ENCODE data around the gene PIEZO1. TPM values are rescaled to one million over a fixed set of nuclear protein-coding genes. Genes with fewer than 3 reads are reported as not detected.
A peak's percentile ranks its signal among the peaks of the same experiment; 100 is the strongest.

PIEZO1 gene
- total and polyA plus RNA-seq, 9 of the 15 experiments (the other 6 are each of a cell fraction or from before 2014, with no cell fraction given), result 3.6 to 432 (median 131) TPM

DNA sequence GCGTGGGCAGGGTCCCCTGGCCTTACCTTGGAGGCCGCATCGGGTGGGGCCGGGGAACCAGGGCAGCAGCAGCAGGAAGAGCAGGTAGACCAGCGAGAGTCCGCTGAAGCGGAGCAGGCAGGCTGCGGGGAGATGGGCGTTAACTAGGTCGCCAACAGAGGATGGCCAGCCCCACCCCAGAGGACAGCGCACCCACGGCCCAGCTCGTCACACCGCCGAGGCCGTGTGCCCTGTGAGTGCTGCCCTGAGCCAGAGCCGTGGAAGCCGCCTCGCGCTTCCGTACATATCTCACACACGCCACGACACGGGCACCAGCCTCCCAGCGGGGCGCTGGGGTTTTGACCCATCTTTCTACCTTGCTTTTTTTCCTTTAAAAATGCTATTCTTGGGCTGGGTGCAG lies 35.7 kb downstream of the PIEZO1 start (continued):
- TF ChIP-seq, protein P1, sequence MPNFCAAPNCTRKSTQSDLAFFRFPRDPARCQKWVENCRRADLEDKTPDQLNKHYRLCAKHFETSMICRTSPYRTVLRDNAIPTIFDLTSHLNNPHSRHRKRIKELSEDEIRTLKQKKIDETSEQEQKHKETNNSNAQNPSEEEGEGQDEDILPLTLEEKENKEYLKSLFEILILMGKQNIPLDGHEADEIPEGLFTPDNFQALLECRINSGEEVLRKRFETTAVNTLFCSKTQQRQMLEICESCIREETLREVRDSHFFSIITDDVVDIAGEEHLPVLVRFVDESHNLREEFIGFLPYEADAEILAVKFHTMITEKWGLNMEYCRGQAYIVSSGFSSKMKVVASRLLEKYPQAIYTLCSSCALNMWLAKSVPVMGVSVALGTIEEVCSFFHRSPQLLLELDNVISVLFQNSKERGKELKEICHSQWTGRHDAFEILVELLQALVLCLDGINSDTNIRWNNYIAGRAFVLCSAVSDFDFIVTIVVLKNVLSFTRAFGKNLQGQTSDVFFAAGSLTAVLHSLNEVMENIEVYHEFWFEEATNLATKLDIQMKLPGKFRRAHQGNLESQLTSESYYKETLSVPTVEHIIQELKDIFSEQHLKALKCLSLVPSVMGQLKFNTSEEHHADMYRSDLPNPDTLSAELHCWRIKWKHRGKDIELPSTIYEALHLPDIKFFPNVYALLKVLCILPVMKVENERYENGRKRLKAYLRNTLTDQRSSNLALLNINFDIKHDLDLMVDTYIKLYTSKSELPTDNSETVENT (CRISPR knock-in tag; IDR thresholded peaks at IDR 0.05), result no peak
- TF ChIP-seq POLR2G (IDR thresholded peaks at IDR 0.05; ENCODE audit: low read depth, low read length) (peak; percentile 58; the same call in 1 of the 2 replicates), SIN3B (IDR thresholded peaks at IDR 0.05; ENCODE audit: low read depth) (no peak), ZNF766 (CRISPR knock-in tag; conservative IDR thresholded peaks at IDR 0.05) (no peak), MTA1 (IDR thresholded peaks at IDR 0.05; ENCODE audit: borderline replicate concordance) (no peak), ZKSCAN8 (CRISPR knock-in tag; IDR thresholded peaks at IDR 0.05) (no peak), FOXK2 (conservative IDR thresholded peaks at IDR 0.05 in 1 of 2, IDR thresholded peaks at IDR 0.05 in 1 of 2; ENCODE audit: low read depth in 2 of 2) (no peak), NFE2L1 (tag; IDR thresholded peaks at IDR 0.05; ENCODE audit: borderline replicate concordance, low read depth) (no peak), CEBPG (CRISPR knock-in tag; IDR thresholded peaks at IDR 0.05) (no peak), CEBPG (tag; conservative IDR thresholded peaks at IDR 0.05 in 1 of 2, IDR thresholded peaks at IDR 0.05 in 1 of 2) (no peak), MEF2D (tag; conservative IDR thresholded peaks at IDR 0.05; ENCODE audit: low read depth) (no peak), KDM4B (IDR thresholded peaks at IDR 0.05; ENCODE audit: borderline replicate concordance in 2 of 2, low read depth in 1 of 2) (no peak), KLF16 (IDR thresholded peaks at IDR 0.05) (no peak), RUNX1 (IDR thresholded peaks at IDR 0.05; ENCODE audit: low read depth) (no peak), ZNF445 (CRISPR knock-in tag; IDR thresholded peaks at IDR 0.05; ENCODE audit: low read depth) (no peak), CBFA2T2 (conservative IDR thresholded peaks at IDR 0.05) (no peak), FIP1L1 (IDR thresholded peaks at IDR 0.05; ENCODE audit: low read depth, low read length, poor library complexity, severe bottlenecking) (peak; percentile 28), DPF2 (IDR thresholded peaks at IDR 0.05) (no peak), KAT8 (IDR thresholded peaks at IDR 0.05; ENCODE audit: low read depth) (no peak)
- TF ChIP-seq, protein P2, sequence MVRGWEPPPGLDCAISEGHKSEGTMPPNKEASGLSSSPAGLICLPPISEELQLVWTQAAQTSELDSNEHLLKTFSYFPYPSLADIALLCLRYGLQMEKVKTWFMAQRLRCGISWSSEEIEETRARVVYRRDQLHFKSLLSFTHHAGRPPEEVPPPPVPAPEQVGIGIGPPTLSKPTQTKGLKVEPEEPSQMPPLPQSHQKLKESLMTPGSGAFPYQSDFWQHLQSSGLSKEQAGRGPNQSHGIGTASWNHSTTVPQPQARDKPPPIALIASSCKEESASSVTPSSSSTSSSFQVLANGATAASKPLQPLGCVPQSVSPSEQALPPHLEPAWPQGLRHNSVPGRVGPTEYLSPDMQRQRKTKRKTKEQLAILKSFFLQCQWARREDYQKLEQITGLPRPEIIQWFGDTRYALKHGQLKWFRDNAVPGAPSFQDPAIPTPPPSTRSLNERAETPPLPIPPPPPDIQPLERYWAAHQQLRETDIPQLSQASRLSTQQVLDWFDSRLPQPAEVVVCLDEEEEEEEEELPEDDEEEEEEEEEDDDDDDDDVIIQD (CRISPR knock-in tag; IDR thresholded peaks at IDR 0.05), result no peak
- TF ChIP-seq, protein P3, sequence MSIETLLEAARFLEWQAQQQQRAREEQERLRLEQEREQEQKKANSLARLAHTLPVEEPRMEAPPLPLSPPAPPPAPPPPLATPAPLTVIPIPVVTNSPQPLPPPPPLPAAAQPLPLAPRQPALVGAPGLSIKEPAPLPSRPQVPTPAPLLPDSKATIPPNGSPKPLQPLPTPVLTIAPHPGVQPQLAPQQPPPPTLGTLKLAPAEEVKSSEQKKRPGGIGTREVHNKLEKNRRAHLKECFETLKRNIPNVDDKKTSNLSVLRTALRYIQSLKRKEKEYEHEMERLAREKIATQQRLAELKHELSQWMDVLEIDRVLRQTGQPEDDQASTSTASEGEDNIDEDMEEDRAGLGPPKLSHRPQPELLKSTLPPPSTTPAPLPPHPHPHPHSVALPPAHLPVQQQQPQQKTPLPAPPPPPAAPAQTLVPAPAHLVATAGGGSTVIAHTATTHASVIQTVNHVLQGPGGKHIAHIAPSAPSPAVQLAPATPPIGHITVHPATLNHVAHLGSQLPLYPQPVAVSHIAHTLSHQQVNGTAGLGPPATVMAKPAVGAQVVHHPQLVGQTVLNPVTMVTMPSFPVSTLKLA (conservative IDR thresholded peaks at IDR 0.05), result no peak
- TF ChIP-seq, protein P4, sequence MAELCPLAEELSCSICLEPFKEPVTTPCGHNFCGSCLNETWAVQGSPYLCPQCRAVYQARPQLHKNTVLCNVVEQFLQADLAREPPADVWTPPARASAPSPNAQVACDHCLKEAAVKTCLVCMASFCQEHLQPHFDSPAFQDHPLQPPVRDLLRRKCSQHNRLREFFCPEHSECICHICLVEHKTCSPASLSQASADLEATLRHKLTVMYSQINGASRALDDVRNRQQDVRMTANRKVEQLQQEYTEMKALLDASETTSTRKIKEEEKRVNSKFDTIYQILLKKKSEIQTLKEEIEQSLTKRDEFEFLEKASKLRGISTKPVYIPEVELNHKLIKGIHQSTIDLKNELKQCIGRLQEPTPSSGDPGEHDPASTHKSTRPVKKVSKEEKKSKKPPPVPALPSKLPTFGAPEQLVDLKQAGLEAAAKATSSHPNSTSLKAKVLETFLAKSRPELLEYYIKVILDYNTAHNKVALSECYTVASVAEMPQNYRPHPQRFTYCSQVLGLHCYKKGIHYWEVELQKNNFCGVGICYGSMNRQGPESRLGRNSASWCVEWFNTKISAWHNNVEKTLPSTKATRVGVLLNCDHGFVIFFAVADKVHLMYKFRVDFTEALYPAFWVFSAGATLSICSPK (IDR thresholded peaks at IDR 0.05; ENCODE audit: borderline replicate concordance), result no peak
